Tibial nerve (tissue), 4 donors: ENCODE results near the gene RFFL.

Source experiments
- CTCF ChIP-seq, 5 experiments: fragments of 200-600 bp in 3 of 5; fragments of 450-650 bp in 2 of 5; sonication (generic) in 3 of 5; IDR thresholded peaks; one replicate each; pipeline ENCODE4 v1.5.1; 2016 to 2019; ENCODE audit warnings: antibody characterized with exemption in 5 of 5, mild to moderate bottlenecking in 3 of 5, moderate library complexity in 2 of 5
- EP300 ChIP-seq, 2 donors: sonication (generic); formaldehyde crosslinking; IDR thresholded peaks; one replicate each; pipeline ENCODE4 v1.6.1; 2017; ENCODE audit warnings: antibody characterized with exemption in 2 of 2, mild to moderate bottlenecking in 1 of 2
- POLR2A ChIP-seq, 2 donors: fragments of 450-650 bp; IDR thresholded peaks; one replicate each; pipeline ENCODE4 v1.6.1; 2017; ENCODE audit warnings: antibody characterized with exemption in 2 of 2, mild to moderate bottlenecking in 2 of 2, moderate library complexity in 2 of 2

DNA sequence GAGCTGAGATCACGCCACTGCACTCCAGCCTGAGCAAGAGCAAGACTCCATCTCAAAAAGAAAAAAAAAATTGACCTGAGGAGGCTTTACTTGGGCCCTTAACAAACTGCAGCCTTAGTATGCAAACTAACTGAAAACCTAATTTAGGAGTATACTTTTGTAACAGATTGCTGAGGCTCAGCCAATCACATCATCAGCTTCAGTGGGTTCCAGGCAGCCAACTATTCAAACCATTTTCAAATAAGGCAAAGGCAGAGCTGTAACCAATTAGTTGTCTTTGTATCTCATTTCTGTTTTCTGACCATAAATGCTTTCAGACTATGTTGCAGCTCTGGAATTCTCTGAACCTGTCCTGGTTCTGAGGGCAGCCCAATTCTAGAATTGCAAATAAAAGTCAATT lies 32.2 kb upstream of the RFFL start:
- TF ChIP-seq CTCF (IDR thresholded peaks at IDR 0.05) (no peak), POLR2A (IDR thresholded peaks at IDR 0.05) (no peak), EP300 (IDR thresholded peaks at IDR 0.05) (no peak)
